ENCODE data around the gene ANXA11.

Gene ANXA11

GRCh38 chr10:80187465-80188409 is 17.6 kb downstream of the ANXA11 start:
- DNase-seq: peak; percentile 81

GRCh38 chr10:80187060-80187459 is 18.3 kb downstream of the ANXA11 start:
- DNase-seq: no peak

- no peak for DNase-seq
These were observed 18.8 kb downstream of the ANXA11 start for GRCh38 chr10:80186364-80187012.

- no peak for DNase-seq
These were observed 19.6 kb downstream of the ANXA11 start for GRCh38 chr10:80185578-80186299.

GRCh38 chr10:80184291-80184690 is 21.0 kb downstream of the ANXA11 start:
- DNase-seq: no peak

GRCh38 chr10:80183436-80183835 is 21.9 kb downstream of the ANXA11 start:
- DNase-seq: no peak

- no peak for DNase-seq
These were observed 22.4 kb downstream of the ANXA11 start for GRCh38 chr10:80182986-80183385.

GRCh38 chr10:80177781-80178636 is 27.3 kb downstream of the ANXA11 start:
- no peak for DNase-seq

- no peak for DNase-seq
These were observed 28.8 kb downstream of the ANXA11 start for GRCh38 chr10:80176526-80176925.

- no peak for DNase-seq
These were observed 30.5 kb downstream of the ANXA11 start for GRCh38 chr10:80174641-80175395.

- DNase-seq: peak; percentile 79
These were observed 31.9 kb downstream of the ANXA11 start for GRCh38 chr10:80173466-80173865.

- DNase-seq: peak; percentile 60
These were observed 32.4 kb downstream of the ANXA11 start for GRCh38 chr10:80172896-80173295.

GRCh38 chr10:80171248-80171660 is 34.1 kb downstream of the ANXA11 start:
- peak; percentile 51 for DNase-seq

GRCh38 chr10:80170641-80171040 is 34.7 kb downstream of the ANXA11 start:
- DNase-seq: no peak

GRCh38 chr10:80170026-80170425 is 35.3 kb downstream of the ANXA11 start:
- DNase-seq: no peak

GRCh38 chr10:80168679-80169380 is 36.5 kb downstream of the ANXA11 start:
- DNase-seq: no peak

GRCh38 chr10:80168162-80168511 is 37.2 kb downstream of the ANXA11 start:
- no peak for DNase-seq

GRCh38 chr10:80167471-80168161 is 37.7 kb downstream of the ANXA11 start:
- no peak for DNase-seq

- no peak for DNase-seq
These were observed 38.5 kb downstream of the ANXA11 start for GRCh38 chr10:80166581-80167470.
